Neural cell (in vitro differentiated cells): Measurements from ENCODE around the gene MYLK. TPM values are rescaled to one million over a fixed set of nuclear protein-coding genes. Genes with fewer than 3 reads are reported as not detected.

ENCODE experiments used
- H2AFZ ChIP-seq: fragments of 200-600, 300-800 bp; sonication (generic), shearing (Covaris generic); 2 replicates; pipeline ENCODE4 v1.6.0; 2014; ENCODE audit warnings: low read depth, mild to moderate bottlenecking, antibody characterized with exemption, low read length, moderate library complexity
- H3F3A ChIP-seq: fragments of 200-600 bp; shearing (Covaris generic); 2 replicates; pipeline ENCODE4 v1.6.1; 2016; ENCODE audit warnings: mild to moderate bottlenecking, moderate library complexity, mixed read lengths, antibody characterized with exemption, low read length; ENCODE audit not compliant: insufficient read depth, poor library complexity, severe bottlenecking
- H3K27ac ChIP-seq: fragments of 200-600, 300-800 bp; sonication (generic), shearing (Covaris generic); 2 replicates; pipeline ENCODE4 v1.5.1; 2014; ENCODE audit warnings: mild to moderate bottlenecking, low read length, moderate library complexity
- H3K27me3 ChIP-seq: fragments of 300-800, 200-600 bp; sonication (generic), shearing (Covaris generic); 2 replicates; pipeline ENCODE4 v1.6.0; 2014; ENCODE audit warnings: mild to moderate bottlenecking, low read depth, low read length, moderate library complexity; ENCODE audit not compliant: insufficient read depth
- H3K36me3 ChIP-seq: fragments of 300-800, 200-600 bp; sonication (generic), shearing (Covaris generic); 2 replicates; pipeline ENCODE4 v1.5.1; 2014; ENCODE audit warnings: mild to moderate bottlenecking, antibody characterized with exemption, low read length, moderate library complexity; ENCODE audit not compliant: insufficient read depth
- H3K4me2 ChIP-seq: fragments of 300-800, 200-600 bp; sonication (generic), shearing (Covaris generic); 2 replicates; pipeline ENCODE4 v1.6.0; 2014; ENCODE audit warnings: mild to moderate bottlenecking, low read length
- H3K4me3 ChIP-seq: fragments of 300-800, 200-600 bp; sonication (generic), shearing (Covaris generic); 2 replicates; pipeline ENCODE4 v1.5.1; 2014; ENCODE audit warnings: mild to moderate bottlenecking, low read length, moderate library complexity
- H3K79me2 ChIP-seq: fragments of 200-600 bp; shearing (Covaris generic); replicated peaks from 2 replicates; pipeline ENCODE4 v1.6.0; 2014; ENCODE audit warnings: mild to moderate bottlenecking, low read length, moderate library complexity; ENCODE audit not compliant: insufficient read depth
- H3K9ac ChIP-seq: fragments of 300-800, 200-600 bp; sonication (generic), shearing (Covaris generic); 2 replicates; pipeline ENCODE4 v1.6.1; 2016; ENCODE audit warnings: mild to moderate bottlenecking, low read length, mixed read lengths
- H3K9me2 ChIP-seq: fragments of 200-600 bp; shearing (Covaris generic); 2 replicates; pipeline ENCODE4 v1.6.1; 2016; ENCODE audit warnings: mild to moderate bottlenecking, low read length, mixed read lengths; ENCODE audit not compliant: insufficient read depth
- H3K9me3 ChIP-seq: fragments of 200-600, 300-800 bp; sonication (generic), shearing (Covaris generic); 2 replicates; pipeline ENCODE4 v1.6.1; 2016; ENCODE audit warnings: mild to moderate bottlenecking, mixed run types, low read length, moderate library complexity, mixed read lengths
- H4K20me1 ChIP-seq: fragments of 200-600 bp; shearing (Covaris generic); 2 replicates; pipeline ENCODE4 v1.6.1; 2016; ENCODE audit warnings: mild to moderate bottlenecking, mixed run types; ENCODE audit not compliant: insufficient read depth
- EP300 ChIP-seq: fragments of 450-650 bp; conservative IDR thresholded peaks from 2 replicates; pipeline ENCODE4 v1.6.1; 2014; ENCODE audit warnings: antibody characterized with exemption, mild to moderate bottlenecking, moderate library complexity; ENCODE audit not compliant: poor library complexity, severe bottlenecking
- EZH2 ChIP-seq: fragments of 200-600, 300-800 bp; shearing (Covaris generic), sonication (generic); IDR thresholded peaks from 2 replicates; pipeline ENCODE4 v1.6.1; 2014; ENCODE audit warnings: antibody characterized with exemption, low read length, borderline replicate concordance, mild to moderate bottlenecking; ENCODE audit not compliant: insufficient read depth, poor library complexity, severe bottlenecking
- MXI1 ChIP-seq: fragments of 450-650 bp; conservative IDR thresholded peaks from 2 replicates; pipeline ENCODE4 v1.6.1; 2014; ENCODE audit warnings: antibody characterized with exemption, mild to moderate bottlenecking; ENCODE audit not compliant: poor library complexity, severe bottlenecking
- POLR2AphosphoS5 ChIP-seq: IDR thresholded peaks from 2 replicates; pipeline ENCODE4 v1.6.1; 2012
- RAD21 ChIP-seq: fragments of 450-650 bp; conservative IDR thresholded peaks from 2 replicates; pipeline ENCODE4 v1.6.1; 2014; ENCODE audit warnings: antibody characterized with exemption, mild to moderate bottlenecking, moderate library complexity
- REST ChIP-seq: IDR thresholded peaks from 2 replicates; pipeline ENCODE4 v1.6.1; 2012; ENCODE audit warnings: borderline replicate concordance
- SMC3 ChIP-seq: fragments of 450-650 bp; conservative IDR thresholded peaks from 2 replicates; pipeline ENCODE4 v1.6.1; 2014; ENCODE audit warnings: antibody characterized with exemption, mild to moderate bottlenecking, moderate library complexity; ENCODE audit not compliant: poor library complexity
- TAF1 ChIP-seq: IDR thresholded peaks from 2 replicates; pipeline ENCODE4 v1.6.1; 2012; ENCODE audit warnings: low read depth
- polyA plus RNA-seq: library from polyadenylated mRNA; depleted of rRNA; stranded (reverse); fragments of >200 nt; gene quantifications from 2 replicates; pipeline ENCODE4 v1.2.3, GENCODE V29; 2014
- TF ChIP-seq, protein P1 (sequence below): fragments of 450-650 bp; IDR thresholded peaks from 2 replicates; pipeline ENCODE4 v1.5.1; 2014; ENCODE audit warnings: antibody characterized with exemption, mild to moderate bottlenecking, moderate library complexity; ENCODE audit not compliant: poor library complexity, severe bottlenecking

MYLK gene
- polyA plus RNA-seq, 1 donor from 2014 or later: 0.43 TPM

DNA sequence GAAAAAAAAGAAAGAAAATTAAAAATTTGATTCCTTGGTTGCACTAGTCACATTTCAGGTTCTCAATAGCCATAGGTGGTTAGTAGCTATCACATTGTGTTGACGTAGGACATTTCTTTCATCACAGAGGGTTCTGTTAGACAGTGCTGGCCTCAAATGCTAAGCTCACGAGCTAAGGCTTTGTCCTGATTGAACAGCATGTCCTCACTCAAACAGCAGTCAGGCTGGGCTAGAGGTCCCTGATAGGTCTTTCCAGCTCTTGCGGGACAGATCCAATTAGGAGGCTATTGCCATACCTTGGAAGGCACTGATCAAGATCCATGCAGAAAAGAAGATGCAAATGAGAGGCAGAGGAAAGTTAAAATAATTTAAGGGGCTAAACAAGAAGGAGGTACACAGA lies 213.4 kb downstream of the MYLK start:
- Histone ChIP-seq H3K9me2 (no peaks in the 10 kb centered on the region), H3K27ac (no peak overlapping the region), H3K9ac (no peak overlapping the region), H3K36me3 (no peaks in the 10 kb centered on the region), H4K20me1 (no peaks in the 10 kb centered on the region), H3F3A (no peaks in the 10 kb centered on the region), H3K9me3 (no peaks in the 10 kb centered on the region), H2AFZ (no peak overlapping the region), H3K79me2 (no peaks in the 10 kb centered on the region), H3K4me3 (no peak overlapping the region), H3K4me2 (no peak overlapping the region), H3K27me3 (no peaks in the 10 kb centered on the region)
- TF ChIP-seq SMC3 (no peak), RAD21 (no peak), EP300 (no peak)

- Histone ChIP-seq H3K4me2 (no peak overlapping the region), H3K9ac (no peak overlapping the region), H3K9me2 (no peaks in the 10 kb centered on the region), H3K27me3 (no peaks in the 10 kb centered on the region), H3K79me2 (no peaks in the 10 kb centered on the region), H3K36me3 (no peaks in the 10 kb centered on the region), H3K27ac (no peak overlapping the region), H4K20me1 (no peaks in the 10 kb centered on the region), H3K4me3 (no peak overlapping the region), H2AFZ (no peak overlapping the region), H3K9me3 (no peaks in the 10 kb centered on the region), H3F3A (no peaks in the 10 kb centered on the region)
- no peak for TF ChIP-seq SMC3
- TF ChIP-seq EZH2: no peak
- no peak for TF ChIP-seq TAF1
Measured at GRCh38 chr3:123668906-123669305, 215.2 kb downstream of the MYLK start.

DNA sequence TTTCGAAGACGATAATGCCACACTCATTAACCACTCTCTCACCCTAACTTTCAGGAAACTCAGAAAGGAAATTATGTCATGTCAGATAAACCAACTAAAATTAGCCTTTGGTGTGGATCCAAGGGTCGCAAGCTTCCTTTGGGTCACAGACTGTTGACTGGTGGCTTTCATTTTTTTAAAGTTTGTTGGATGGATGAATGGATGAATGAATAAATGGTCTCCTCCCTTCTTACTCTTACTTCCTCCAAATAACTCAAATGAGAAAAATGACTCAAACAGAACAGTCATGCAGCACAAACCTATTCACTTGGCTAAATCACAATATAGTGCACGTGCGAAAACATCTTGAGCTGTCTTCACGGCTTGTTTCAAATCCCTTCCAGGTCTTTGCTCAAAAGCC lies 216.3 kb downstream of the MYLK start:
- Histone ChIP-seq H3K9me2 (no peaks in the 10 kb centered on the region), H3K4me2 (no peak overlapping the region), H2AFZ (no peak overlapping the region), H3K9ac (no peak overlapping the region), H3K27ac (no peak overlapping the region), H3K4me3 (no peak overlapping the region), H3K79me2 (no peaks in the 10 kb centered on the region), H3F3A (no peaks in the 10 kb centered on the region), H3K36me3 (no peaks in the 10 kb centered on the region), H3K9me3 (no peaks in the 10 kb centered on the region), H4K20me1 (no peaks in the 10 kb centered on the region), H3K27me3 (no peaks in the 10 kb centered on the region)
- no peak for TF ChIP-seq MXI1
- TF ChIP-seq SMC3: no peak
- no peak for TF ChIP-seq REST
- TF ChIP-seq TAF1: no peak
- no peak for TF ChIP-seq RAD21
- no peak for TF ChIP-seq EZH2
- no peak for TF ChIP-seq POLR2AphosphoS5
- TF ChIP-seq EP300: no peak
- TF ChIP-seq, protein P1, sequence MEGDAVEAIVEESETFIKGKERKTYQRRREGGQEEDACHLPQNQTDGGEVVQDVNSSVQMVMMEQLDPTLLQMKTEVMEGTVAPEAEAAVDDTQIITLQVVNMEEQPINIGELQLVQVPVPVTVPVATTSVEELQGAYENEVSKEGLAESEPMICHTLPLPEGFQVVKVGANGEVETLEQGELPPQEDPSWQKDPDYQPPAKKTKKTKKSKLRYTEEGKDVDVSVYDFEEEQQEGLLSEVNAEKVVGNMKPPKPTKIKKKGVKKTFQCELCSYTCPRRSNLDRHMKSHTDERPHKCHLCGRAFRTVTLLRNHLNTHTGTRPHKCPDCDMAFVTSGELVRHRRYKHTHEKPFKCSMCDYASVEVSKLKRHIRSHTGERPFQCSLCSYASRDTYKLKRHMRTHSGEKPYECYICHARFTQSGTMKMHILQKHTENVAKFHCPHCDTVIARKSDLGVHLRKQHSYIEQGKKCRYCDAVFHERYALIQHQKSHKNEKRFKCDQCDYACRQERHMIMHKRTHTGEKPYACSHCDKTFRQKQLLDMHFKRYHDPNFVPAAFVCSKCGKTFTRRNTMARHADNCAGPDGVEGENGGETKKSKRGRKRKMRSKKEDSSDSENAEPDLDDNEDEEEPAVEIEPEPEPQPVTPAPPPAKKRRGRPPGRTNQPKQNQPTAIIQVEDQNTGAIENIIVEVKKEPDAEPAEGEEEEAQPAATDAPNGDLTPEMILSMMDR: no peak
